ENCODE data around the gene SH3D19.

DNA sequence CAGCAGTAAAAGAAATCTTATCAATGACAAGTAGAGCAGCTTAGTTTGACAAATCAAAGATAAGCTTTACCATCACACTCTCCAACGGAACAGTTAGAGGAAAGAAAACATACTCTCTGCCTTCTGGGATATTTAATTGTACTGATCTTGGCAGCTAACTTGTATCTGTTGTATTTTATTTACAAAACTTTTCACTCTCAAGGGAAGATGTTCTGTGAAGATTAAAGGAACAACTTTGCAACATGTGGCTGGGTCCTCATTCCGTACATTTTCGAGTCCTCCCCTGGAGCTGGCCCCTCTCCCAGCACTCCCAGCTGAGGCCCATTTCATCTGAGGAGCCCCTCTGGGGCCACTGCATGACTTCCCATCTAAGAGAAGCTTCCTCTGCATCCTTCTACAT is 151.5 kb downstream of the SH3D19 start:
- TF ChIP-seq, protein P1, sequence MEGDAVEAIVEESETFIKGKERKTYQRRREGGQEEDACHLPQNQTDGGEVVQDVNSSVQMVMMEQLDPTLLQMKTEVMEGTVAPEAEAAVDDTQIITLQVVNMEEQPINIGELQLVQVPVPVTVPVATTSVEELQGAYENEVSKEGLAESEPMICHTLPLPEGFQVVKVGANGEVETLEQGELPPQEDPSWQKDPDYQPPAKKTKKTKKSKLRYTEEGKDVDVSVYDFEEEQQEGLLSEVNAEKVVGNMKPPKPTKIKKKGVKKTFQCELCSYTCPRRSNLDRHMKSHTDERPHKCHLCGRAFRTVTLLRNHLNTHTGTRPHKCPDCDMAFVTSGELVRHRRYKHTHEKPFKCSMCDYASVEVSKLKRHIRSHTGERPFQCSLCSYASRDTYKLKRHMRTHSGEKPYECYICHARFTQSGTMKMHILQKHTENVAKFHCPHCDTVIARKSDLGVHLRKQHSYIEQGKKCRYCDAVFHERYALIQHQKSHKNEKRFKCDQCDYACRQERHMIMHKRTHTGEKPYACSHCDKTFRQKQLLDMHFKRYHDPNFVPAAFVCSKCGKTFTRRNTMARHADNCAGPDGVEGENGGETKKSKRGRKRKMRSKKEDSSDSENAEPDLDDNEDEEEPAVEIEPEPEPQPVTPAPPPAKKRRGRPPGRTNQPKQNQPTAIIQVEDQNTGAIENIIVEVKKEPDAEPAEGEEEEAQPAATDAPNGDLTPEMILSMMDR (IDR thresholded peaks at IDR 0.05) = no peak
- TF ChIP-seq POLR2A (IDR thresholded peaks at IDR 0.05) = no peak

Measured in uterus (tissue), 2 donors.